ENCODE data around the gene DUS1L.

- no peak for TF ChIP-seq CTCF (IDR thresholded peaks at IDR 0.05)
- TF ChIP-seq POLR2A (IDR thresholded peaks at IDR 0.05) = no peak
These were observed 13.5 kb upstream of the DUS1L start for GRCh38 chr17:82079001-82079677.
